GM19455 (cell line): ENCODE data around the gene SMPDL3B.
"Not testable (repeated sequence)": the region's sequence is repeated elsewhere in the genome, so short reads cannot be mapped to it uniquely, and the experiment has no call there.

Experiments used
- ATAC-seq: cut with Tn5 transposase; IDR thresholded peaks from one replicate; pipeline ENCODE4 v1.9.1; 2021; ENCODE audit not compliant: unreplicated experiment

The SMPDL3B gene

GRCh38 chr1:27967884-27968466, 33.2 kb downstream of the SMPDL3B start:
- no peak for ATAC-seq

GRCh38 chr1:27968692-27969091, 33.9 kb downstream of the SMPDL3B start:
- ATAC-seq = no peak

- ATAC-seq = no peak
Measured at GRCh38 chr1:27970401-27970800, 35.6 kb downstream of the SMPDL3B start.

GRCh38 chr1:27971674-27972073, 36.9 kb downstream of the SMPDL3B start:
- ATAC-seq = no peak

- ATAC-seq = no peak
Measured at GRCh38 chr1:27972141-27972540, 37.3 kb downstream of the SMPDL3B start.

GRCh38 chr1:27973771-27974416, 39.1 kb downstream of the SMPDL3B start:
- ATAC-seq = no peak

- ATAC-seq = no peak
Measured at GRCh38 chr1:27974417-27974781, 39.6 kb downstream of the SMPDL3B start.

- no peak for ATAC-seq
Measured at GRCh38 chr1:27979151-27979858, 44.5 kb downstream of the SMPDL3B start.

GRCh38 chr1:27979859-27980201, 45.0 kb downstream of the SMPDL3B start:
- ATAC-seq = no peak

DNA sequence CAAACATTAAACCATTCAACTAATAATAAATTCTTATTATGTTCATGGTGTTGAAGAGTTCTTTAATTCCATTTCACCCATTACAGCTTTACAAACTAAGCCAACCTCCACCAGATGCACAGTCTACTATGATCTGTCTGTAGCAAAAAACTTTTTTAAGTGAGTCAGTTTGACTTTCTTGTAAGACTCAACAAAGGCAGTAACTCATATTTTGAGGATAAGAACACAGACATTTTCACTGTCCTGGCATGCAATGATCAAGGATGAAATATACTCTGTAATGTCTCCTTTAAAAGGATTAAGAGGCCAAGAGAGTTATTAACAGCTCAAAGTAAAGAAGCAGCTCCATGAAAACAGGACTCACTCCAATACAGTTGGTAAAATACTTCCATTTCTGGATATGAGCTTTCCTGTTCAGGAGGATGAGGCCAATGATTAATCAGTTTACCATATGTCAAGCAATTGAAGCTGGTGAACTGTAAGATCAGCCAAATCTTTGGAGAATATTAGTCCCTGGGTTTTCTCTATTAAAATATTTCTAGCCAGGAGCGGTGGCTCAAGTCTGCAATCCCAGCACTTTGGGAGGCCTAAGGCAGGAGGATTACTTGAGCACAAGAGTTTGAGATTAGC, 45.5 kb downstream of the SMPDL3B start:
- no peak for ATAC-seq

DNA sequence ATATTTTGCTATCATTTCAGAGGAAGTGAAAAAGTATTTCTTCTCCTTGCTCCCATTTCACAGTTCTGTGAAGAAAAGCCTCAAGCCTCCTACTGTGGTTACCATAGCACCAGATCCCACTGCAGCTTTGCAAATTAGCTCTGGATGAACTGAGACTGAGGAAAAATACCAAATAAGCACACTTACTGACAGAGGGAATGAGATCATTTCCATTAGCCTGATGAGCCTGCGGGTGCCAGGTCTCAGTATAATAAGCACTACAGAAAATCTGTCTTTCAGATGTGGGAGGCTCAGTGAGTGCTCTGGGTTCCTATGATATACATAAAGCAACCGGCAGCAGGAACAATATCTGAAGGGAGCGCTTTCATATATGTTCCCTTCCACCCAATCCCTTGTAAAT, 46.3 kb downstream of the SMPDL3B start:
- ATAC-seq = no peak

- ATAC-seq = no peak
Measured at GRCh38 chr1:27990920-27991537, 56.2 kb downstream of the SMPDL3B start.

DNA sequence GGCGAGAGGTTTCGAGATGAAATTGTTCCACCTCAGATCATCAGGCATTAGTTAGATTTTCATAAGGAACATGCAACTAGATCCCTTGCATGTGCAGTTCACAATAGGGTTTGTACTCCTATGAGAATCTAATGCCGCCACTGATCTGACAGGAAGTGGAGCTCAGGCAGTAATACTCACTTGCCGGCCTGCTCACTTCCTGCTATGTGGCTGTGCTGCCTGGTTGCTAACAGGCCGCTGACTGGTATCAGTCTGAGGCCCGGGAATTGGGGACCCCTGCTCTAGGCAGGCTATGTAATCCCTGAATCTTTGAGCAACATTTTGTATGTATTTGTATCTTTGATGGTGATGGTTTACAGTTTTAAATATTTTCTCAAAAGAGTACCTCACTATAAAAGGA, 57.5 kb downstream of the SMPDL3B start:
- ATAC-seq = no peak

- ATAC-seq = no peak
Measured at GRCh38 chr1:27993241-27993640, 58.4 kb downstream of the SMPDL3B start.

GRCh38 chr1:27994060-27994459, 59.3 kb downstream of the SMPDL3B start:
- no peak for ATAC-seq

DNA sequence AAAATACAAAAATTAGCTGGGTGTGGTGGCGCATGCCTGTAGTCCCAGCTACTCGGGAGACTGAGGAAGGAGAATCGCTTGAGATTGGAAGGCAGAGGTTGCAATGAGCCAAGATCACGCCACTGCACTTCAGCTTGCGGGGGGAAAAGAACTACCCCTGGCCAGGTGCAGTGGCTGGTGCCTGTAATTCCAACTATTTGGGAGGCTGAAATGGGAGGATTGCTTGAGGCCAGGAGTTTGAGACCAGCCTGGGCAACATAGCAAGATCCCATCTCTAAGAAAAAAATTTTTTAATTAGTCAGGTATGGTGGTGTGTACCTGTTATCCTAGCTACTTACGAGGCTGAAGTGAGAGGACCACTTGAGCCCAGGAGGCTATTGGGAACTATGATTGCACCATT, 59.7 kb downstream of the SMPDL3B start:
- not testable (repeated sequence) for ATAC-seq

- ATAC-seq = no peak
Measured at GRCh38 chr1:27999055-27999454, 64.3 kb downstream of the SMPDL3B start.

DNA sequence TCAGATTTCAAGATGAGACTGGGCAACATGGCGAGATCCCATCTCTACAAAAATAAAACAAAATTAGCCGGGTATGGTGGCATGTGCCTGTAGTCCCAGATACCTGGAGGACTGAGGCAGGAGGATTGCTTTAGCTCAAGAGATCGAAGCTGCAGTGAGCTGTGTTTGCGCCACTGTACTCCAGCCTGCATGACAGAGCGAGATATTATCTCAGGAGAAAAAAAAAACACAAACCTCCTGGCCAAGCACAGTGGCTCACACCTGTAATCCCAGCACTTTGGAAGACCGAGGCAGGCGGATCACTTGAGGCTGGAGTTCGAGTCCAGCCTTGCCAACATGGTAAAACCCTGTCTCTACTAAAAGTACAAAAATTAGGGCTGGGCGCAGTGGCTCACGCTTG, 67.8 kb downstream of the SMPDL3B start:
- ATAC-seq = no peak

- ATAC-seq = not testable (repeated sequence)
Measured at GRCh38 chr1:28003117-28003516, 68.3 kb downstream of the SMPDL3B start.
